Measurements from ENCODE around the gene KLHL29. TPM values are rescaled to one million over a fixed set of nuclear protein-coding genes. Genes with fewer than 3 reads are reported as not detected.

Gene KLHL29
- total RNA-seq, 1 experiment from 2014 or later: 7.7 TPM

GRCh38 chr2:23568626-23569190 lies 183.7 kb downstream of the KLHL29 start:
- Histone ChIP-seq H3K4me1 (ENCODE audit: control insufficient read depth, insufficient read depth, low read length) (no peaks in the 10 kb centered on the region), H3K27ac (ENCODE audit: low read length) (no peak overlapping the region), H3K36me3 (ENCODE audit: control insufficient read depth, insufficient read depth, low read length) (no peaks in the 10 kb centered on the region), H3K27me3 (ENCODE audit: control insufficient read depth, insufficient read depth, low read length) (no peaks in the 10 kb centered on the region), H3K4me3 (ENCODE audit: low read depth in 2 of 2, low read length in 2 of 2) (no peak overlapping the region), H3K9me3 (ENCODE audit: control insufficient read depth, insufficient read depth, low read depth, low read length) (no peaks in the 10 kb centered on the region)
- ATAC-seq: no peak
- BruUV-seq (replicated peaks): no TSS peak
- TF ChIP-seq CTCF (IDR thresholded peaks at IDR 0.05) (no peak), POLR2AphosphoS5 (IDR thresholded peaks at IDR 0.05; ENCODE audit: low read depth, low read length) (no peak), TCF7L2 (IDR thresholded peaks at IDR 0.05; ENCODE audit: low read depth, low read length) (no peak)
- POLR2A ChIA-PET: no interaction called here
- in situ Hi-C loops (cut with HindIII; ENCODE audit: low pct_unique_long_range_greater_than_20kb, low sequenced_read_pairs) (no loop called here), intact Hi-C loops (cut with micrococcal nuclease; ENCODE audit: unreplicated experiment) (no loop called here)
- DNase-seq (ENCODE audit: low read depth, low spot score): no peak
- CTCF ChIA-PET: no interaction called here

GRCh38 chr2:23569761-23570365 lies 184.9 kb downstream of the KLHL29 start:
- Histone ChIP-seq H3K9me3 (ENCODE audit: control insufficient read depth, insufficient read depth, low read depth, low read length) (no peaks in the 10 kb centered on the region), H3K27ac (ENCODE audit: low read length) (no peak overlapping the region), H3K4me1 (ENCODE audit: control insufficient read depth, insufficient read depth, low read length) (no peaks in the 10 kb centered on the region), H3K27me3 (ENCODE audit: control insufficient read depth, insufficient read depth, low read length) (no peaks in the 10 kb centered on the region), H3K36me3 (ENCODE audit: control insufficient read depth, insufficient read depth, low read length) (no peaks in the 10 kb centered on the region), H3K4me3 (ENCODE audit: low read depth in 2 of 2, low read length in 2 of 2) (no peak overlapping the region)
- intact Hi-C loops (cut with micrococcal nuclease; ENCODE audit: unreplicated experiment): no loop called here
- in situ Hi-C loops (cut with HindIII; ENCODE audit: low pct_unique_long_range_greater_than_20kb, low sequenced_read_pairs): no loop called here
- TF ChIP-seq REST (IDR thresholded peaks at IDR 0.05; ENCODE audit: insufficient read depth in 1 of 2, low read depth in 2 of 2, low read length in 1 of 2) (no peak), TCF7L2 (IDR thresholded peaks at IDR 0.05; ENCODE audit: low read depth, low read length) (no peak), CTCF (IDR thresholded peaks at IDR 0.05) (no peak)
- DNase-seq (ENCODE audit: low read depth, low spot score) (no peak), ATAC-seq (no peak)
- CTCF ChIA-PET: no interaction called here
- POLR2A ChIA-PET: no interaction called here
- no TSS peak for BruUV-seq (replicated peaks)

Measured in Panc1 (cell line).